Right ventricle myocardium superior (tissue), 1 donor: ENCODE data around the gene INSM1. TPM values are rescaled to one million over a fixed set of nuclear protein-coding genes. Genes with fewer than 3 reads are reported as not detected.
A peak's percentile ranks its signal among the peaks of the same experiment; 100 is the strongest.

Experiments used
- ATAC-seq: fragments of 200-7000 bp; cut with Tn5 transposase; one replicate; pipeline ENCODE4 v1.9.1; 2020; ENCODE audit warnings: mild to moderate bottlenecking; ENCODE audit not compliant: poor library complexity
- DNase-seq: peaks from one replicate; pipeline ENCODE4 v3.0.0-alpha.2; 2020
- intact Hi-C: fragments of 100-400 bp; cut with DNase I; formaldehyde crosslinking; loops from one replicate; pipeline ENCODE4 v1.11.2; 2022
- total RNA-seq: library from RNA; stranded (reverse); fragmentation: NEBNext Ultra II Directional; extraction: Animal tissue kit (Norgen Biotek cat#: 25700); gene quantifications from one replicate; pipeline ENCODE4 v1.2.1, GENCODE V29; 2021
- donor health status: DM: no; HTN: yes; CAD: no; lungs with severe emphysema.

The INSM1 gene
- total RNA-seq, 1 donor from 2014 or later: not detected

GRCh38 chr20:20411402-20411801, 43.5 kb downstream of the INSM1 start:
- ATAC-seq (peak; percentile 40), DNase-seq (no peak)
- intact Hi-C loops: no loop called here

DNA sequence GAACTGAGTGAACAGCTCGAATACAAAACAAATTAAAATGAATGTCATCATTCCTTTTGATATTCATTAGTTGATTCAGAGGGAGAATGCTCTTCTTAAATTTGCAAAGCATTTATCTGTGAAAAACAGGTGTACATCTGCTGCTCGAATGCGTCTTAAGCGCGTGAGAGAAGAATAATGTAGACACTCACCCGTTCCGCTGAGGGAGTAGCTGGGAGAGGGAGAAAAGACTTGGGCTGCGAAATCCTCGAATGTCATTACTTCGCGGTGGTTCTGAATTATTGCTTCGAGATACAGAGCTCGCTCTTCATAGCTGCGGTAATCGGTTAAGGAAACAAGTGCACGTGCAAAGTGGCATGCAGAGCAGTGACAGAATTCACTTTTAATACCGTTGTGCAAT, 43.9 kb downstream of the INSM1 start:
- intact Hi-C loops: no loop called here
- no peak for ATAC-seq

DNA sequence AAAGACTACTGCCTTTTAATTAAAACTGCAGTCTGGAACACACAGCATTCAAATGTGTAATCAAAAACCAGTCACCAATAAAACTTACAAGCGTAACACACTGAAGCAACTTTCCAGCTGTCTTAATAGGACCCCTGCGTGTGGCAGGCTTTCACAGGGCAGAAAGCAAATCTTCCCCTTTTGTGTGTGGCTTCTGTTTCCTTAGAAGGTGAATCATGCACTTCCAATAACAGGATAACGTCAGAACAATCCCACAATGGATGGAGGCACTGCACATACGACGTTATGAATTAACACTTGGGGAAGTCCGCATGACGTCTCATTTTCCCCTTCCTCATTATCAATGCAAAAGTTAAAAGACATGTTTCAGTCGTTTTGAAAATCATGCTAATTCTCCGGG, 44.8 kb downstream of the INSM1 start:
- intact Hi-C loops: no loop called here
- ATAC-seq: no peak
- no peak for DNase-seq

More for the DNA sequence above, 43.9 kb downstream of the INSM1 start:
- DNase-seq: no peak

DNA sequence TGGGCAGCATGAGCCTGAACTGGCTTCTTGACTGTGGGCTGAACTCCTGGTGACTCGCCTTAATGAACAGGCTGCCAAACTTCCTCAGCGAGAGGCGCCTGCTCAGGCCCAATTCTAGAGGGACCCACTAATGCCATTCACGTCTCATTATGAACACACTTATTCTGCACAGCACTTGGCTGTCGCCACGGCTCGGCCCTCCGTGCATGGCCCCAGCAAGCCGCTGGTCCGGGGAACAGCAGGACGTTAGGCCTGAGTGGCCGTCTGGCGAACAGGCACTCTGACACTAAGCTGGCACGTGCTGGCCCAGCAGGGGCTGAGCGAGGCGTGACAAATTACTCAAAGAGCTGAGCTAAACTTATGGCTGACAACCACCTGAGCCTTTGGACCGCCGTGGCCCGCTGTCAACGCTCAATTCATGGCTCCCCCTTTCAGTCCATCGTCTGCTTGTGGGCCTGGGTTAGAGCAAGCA, 45.9 kb downstream of the INSM1 start:
- intact Hi-C loops: no loop called here

GRCh38 chr20:20414640-20415220, 46.8 kb downstream of the INSM1 start:
- DNase-seq: no peak
- no peak for ATAC-seq
- intact Hi-C loops: no loop called here

More for the DNA sequence above, 45.9 kb downstream of the INSM1 start:
- ATAC-seq: no peak
- no peak for DNase-seq

DNA sequence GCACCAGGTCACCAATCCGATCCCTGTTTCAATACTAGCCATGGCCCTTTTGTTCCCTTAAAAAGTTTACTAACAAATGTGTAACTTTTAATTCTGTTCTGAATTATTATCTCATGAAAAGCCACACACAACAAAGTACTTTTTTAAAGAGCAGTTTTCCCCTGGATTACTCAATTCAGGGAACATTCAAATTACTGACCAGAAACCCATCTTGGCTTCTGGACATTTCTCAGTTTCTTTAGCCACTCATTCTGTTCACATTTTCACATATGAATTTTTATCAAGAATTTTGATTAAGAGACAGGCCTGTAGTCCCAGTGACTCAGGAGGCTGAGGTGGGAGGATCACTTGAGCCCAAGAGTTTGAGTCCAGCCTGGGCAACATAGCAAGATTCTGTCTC, 47.4 kb downstream of the INSM1 start:
- intact Hi-C loops: no loop called here
- ATAC-seq (no peak), DNase-seq (no peak)

DNA sequence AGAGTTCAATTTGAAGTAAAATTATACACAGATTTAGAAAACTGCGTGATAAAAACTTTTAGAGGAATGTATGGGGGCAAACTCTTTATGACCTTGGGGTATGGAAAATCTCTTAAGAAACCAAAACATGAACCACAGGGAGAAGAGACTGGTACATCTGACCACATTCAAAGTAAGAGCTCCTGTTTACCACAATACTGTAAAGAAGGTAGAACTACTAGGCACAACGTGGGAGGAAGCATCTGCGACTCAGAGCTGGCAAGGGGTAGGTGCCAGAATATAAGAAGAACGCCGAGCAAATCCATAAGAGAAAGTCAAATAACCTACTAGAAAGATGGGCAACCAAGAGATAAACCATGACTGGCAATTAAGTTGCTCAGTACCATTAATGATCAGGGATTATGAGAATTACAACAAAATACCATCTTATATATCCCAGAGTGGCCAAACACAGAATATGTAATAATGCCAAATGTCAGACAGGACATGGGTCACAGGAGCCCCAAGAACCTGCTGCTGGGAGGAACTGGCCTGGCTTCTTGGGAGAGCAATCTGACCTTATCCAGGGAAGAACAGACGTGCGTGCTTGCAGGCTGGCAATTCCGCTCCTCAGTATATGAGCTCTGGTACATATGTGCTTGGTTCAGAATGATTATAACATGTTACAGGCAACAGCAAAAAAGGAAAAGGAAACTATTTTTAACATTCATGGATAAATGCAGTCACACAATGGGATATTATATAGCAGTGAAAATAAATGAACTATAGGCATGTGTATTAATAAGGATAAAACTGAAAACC, 50.2 kb downstream of the INSM1 start:
- ATAC-seq (no peak), DNase-seq (no peak)
- intact Hi-C loops: no loop called here
